T-helper 2 cell treated with Interferon-gamma antibody and Interleukin-4, amounts not matched to agents 100 ng/mL and 5 ng/mL, for 36 hours (primary cell): ENCODE measurements around the gene ADGRV1. TPM values are rescaled to one million over a fixed set of nuclear protein-coding genes. Genes with fewer than 3 reads are reported as not detected.
"Not testable (repeated sequence)": the region's sequence is repeated elsewhere in the genome, so short reads cannot be mapped to it uniquely, and the experiment has no call there.

Experiments
- intact Hi-C: fragments of 100-400 bp; cut with micrococcal nuclease; formaldehyde crosslinking; loops from one replicate; pipeline ENCODE4 v1.15.1; 2023
- total RNA-seq: library from RNA; stranded (reverse); gene quantifications from 2 replicates; pipeline ENCODE4 v1.2.3, GENCODE V29; 2022

Gene ADGRV1
- total RNA-seq, 1 donor from 2014 or later: 0.02 TPM

DNA sequence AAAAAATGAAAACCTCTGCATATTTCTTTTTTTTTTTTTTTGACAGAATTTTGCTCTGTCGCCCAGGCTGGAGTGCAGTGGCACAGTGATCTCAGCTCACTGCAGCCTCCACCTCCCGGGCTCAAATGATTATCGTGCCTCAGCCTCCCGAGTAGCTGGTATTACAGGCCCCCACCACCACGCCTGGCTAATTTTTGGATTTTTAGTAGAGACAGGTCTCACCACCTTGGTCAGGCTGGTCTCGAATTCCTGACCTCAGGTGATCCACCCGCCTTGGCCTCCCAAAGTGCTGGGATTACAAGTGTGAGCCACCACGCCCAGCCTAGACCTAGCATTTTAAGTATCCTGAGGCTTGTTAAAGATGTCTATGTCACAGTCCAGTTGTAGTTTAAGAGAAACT, 493.8 kb downstream of the ADGRV1 start:
- intact Hi-C loops: not testable (repeated sequence)

DNA sequence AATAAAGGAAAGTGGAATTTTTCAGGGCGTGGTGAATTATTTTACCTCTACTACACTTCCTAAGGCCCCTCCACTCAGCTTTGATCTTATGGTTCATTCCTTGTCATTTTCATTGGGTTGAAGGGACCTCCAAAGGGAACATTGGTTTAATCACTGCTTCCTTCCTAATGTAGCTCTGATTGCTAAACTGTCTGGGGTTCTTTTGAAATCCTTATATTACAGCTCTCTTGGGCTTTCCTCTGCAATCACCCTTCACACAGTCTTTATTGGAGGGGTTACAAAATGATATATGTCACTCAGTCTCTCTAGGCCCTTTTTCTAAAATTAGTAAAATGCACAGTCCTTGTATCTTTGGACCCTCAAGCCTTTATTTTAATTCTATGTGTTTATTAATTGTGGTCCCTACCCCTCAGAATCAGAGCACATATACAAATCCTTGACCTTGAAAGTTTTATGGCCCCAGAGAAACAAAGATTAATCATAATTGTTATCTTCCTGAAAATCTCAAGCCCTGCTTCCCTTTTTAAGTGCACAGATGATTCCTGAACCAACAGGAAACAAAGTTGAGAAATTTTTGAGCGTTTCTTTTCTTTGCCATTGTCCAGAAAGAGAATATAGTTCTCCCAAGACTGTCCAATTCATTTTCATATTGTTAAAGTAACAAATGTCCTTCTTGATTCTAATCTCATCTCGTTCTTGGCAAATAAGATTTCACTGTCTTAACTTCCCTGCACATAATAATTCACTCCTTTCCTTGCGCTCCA, 494.6 kb downstream of the ADGRV1 start:
- intact Hi-C loops: no loop called here

DNA sequence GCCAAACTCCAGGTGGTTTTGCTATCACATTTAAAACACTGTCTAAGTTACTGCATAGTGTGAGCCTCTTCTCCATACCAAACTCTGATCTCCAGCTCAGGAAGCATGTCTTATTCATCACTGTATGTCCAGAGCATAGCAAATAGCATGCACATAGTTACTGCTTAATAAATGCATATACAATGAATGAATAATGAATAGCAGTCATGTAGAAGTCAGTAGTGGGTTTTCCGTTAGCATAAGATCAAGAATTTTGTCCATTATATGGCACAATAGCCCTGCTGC, 495.1 kb downstream of the ADGRV1 start:
- intact Hi-C loops: no loop called here

DNA sequence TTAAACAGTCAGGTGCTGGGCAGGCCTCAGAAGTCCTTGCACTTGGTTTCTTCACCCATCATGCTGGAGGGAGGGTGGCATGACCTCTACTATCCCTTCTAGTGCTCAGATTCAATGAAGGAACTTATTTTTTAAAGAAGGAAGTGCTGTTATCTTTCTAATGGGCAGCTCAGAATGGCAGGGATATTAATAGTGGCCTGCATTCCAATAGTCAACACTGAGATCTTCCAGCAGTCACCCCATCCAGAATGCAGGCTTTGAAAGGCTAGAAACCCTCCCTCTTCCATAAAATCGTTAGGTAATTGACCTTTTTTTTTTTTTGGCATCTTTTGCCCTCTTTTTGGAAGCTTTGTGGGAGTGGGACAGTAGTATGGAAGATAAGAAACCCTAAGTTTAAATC, 499.6 kb downstream of the ADGRV1 start:
- intact Hi-C loops: no loop called here

DNA sequence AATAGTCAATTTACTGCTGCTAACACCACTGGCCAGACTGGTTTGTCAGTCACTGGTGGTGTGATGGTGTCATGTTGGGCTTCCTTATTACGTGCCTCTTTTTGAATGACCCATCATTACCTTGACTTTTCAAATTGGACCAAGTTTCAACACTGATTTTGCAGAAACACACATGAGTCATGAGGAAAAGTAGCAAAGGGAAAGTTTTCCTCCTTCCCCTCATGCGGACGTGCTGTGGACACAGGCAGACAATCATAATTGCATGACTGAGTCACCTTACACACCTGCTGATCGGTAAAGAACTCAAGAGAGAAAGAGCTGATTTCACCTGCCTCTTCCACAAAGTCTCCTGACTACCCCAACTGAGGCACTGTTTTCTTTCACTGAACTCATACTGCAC, 500.0 kb downstream of the ADGRV1 start:
- intact Hi-C loops: no loop called here

DNA sequence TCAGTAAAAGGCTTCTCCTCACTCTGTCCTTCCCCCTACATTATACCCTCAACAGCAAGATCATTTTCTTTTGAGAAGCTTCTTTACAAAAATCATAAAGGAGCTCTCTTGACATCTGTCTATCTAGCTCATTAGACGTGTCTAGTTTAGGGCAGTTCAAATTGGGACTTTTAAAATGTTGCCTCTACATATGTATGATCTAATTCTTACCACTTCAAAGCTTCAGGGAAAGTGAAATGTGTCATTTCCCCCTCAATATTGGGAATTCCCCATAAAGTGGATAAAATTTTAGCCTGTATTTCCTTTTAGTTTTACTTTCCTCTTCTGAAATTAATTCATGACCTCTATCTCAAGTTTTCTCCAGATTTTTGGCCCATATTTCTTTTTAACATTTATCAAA, 500.8 kb downstream of the ADGRV1 start:
- intact Hi-C loops: no loop called here

- intact Hi-C loops: no loop called here
Measured at GRCh38 chr5:91061094-91061493, 502.5 kb downstream of the ADGRV1 start.

- intact Hi-C loops: no loop called here
Measured at GRCh38 chr5:91061946-91062562, 503.5 kb downstream of the ADGRV1 start.

GRCh38 chr5:91063098-91063690, 504.6 kb downstream of the ADGRV1 start:
- intact Hi-C loops: not testable (repeated sequence)

DNA sequence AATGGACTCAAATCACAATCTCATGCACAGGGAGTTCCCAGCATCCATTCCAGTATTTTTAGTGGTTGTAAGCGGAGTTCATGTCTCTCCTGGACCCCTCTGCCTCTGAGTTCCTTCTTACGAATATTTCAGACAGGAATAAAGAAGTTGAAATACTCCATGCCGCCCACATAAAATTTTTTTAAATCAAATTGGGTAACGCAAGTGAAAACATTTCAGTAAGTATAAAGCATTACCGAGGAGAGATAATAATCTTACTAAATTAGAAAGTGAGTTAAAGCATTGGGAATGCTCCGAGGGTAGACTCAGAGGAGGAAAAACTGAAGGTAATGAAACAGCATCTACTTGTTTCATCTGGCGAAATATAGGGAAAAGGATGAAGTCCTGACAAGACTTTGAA, 506.9 kb downstream of the ADGRV1 start:
- intact Hi-C loops: no loop called here

- intact Hi-C loops: no loop called here
Measured at GRCh38 chr5:91069364-91069763, 510.8 kb downstream of the ADGRV1 start.

DNA sequence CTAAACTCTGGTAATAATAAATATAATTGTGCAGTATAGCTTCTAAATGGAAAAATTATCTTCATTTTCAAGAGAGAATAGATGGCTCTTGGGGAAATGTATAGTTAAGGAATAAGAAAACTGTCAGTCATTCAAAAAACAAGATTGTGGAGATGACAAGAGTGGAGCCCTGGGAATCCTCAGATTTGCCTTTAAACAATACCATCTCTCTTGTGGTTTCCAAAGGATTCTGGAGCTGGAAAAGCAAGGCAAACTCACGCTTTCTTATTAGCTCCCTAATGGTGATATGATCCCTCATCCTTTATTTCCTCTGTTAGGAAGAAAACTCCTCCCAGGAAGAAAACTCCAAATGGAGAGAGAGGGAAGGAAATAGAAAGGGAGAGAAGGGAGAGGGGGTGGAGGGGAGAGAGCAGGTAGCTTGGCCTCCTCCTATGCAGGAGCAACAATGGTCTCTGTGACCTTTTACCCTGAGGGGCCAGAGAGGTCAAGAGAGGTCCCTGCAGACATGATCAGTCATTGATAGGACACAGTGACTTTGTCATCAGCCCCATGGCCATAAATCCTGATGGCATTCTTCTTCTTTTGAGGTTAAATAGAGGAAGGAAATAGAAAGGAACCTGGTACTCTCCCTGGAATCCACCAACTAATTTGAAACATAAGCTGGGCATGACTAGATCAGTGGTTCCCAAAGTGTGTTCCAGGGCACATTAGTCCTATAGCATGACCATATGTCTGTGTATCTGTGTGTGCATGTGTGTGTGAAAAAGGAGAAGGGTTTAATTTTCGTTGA, 512.4 kb downstream of the ADGRV1 start:
- intact Hi-C loops: no loop called here

DNA sequence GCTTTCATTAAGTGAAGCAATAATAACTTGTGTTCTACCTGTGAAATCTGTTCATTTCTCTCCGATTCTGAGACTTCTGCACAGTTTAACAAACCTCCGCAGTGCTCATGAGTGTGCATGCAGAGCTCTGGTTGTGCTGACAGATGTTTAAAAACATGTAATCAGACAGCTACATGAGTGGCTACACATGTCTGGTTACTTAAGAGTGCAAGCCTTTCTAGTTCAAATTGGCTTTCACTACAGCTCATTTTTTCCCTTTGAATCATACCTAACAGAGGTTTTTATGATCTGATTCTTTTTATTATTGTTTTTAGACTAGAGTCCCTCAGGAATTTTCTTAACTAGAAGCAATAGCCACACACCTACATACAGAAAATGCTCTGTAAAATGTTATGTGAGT, 514.3 kb downstream of the ADGRV1 start:
- intact Hi-C loops: no loop called here

- intact Hi-C loops: no loop called here
Measured at GRCh38 chr5:91074615-91075014, 516.0 kb downstream of the ADGRV1 start.

DNA sequence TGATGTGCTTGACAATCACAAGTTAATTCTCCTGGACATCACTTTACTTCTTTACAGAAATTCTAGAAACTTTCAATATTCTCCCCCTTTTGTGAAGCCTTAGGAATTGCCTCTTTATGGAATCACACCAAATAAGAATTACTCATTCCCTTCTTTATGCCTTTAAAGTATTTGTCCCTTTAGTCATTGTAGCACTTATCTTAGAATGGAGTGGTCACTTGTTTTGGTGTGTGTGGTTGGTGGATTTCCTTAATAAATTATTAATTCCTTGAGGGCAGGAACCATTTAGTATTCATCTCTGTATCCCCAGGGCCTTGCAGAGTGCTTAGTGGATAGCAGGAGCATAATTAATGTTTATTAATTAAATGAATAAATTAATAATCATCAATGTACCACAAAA, 517.5 kb downstream of the ADGRV1 start:
- intact Hi-C loops: no loop called here

DNA sequence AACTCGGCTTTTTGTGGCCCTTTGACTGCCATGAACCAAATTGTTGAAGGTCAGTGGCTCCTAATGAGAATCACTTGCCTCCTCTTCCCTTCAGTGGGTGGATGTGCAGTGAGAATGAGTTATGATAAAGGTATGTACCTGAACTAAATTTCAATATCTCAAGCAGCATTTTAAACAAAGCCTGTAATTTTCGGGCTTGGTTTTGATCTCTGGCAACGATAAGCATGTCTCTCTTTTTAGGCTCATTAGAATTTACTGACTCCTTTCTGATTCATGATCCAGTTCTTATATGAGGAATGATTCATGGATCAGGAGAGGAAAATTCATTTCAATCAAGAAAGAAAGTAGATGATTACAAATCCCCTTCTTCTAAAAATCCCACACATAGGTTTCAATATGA, 519.0 kb downstream of the ADGRV1 start:
- intact Hi-C loops: no loop called here

DNA sequence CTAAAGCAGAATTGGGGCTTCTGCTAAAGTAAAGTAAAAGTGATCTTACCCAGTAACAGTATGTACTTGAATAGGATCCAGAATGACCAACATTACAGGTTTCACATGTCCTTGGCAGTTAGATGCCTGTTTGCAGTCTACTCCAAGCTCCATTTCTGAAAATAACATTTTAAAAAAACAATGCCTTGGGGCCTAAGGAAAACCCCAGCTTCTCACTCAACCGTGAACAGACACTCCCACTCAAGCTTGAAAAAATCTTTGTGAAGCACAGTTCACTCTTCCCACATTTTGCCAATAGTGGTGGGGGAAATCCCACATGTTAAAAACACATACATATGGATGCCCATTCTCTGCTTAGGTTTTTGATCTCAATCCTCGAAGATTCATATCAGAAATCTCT, 520.4 kb downstream of the ADGRV1 start:
- intact Hi-C loops: no loop called here

DNA sequence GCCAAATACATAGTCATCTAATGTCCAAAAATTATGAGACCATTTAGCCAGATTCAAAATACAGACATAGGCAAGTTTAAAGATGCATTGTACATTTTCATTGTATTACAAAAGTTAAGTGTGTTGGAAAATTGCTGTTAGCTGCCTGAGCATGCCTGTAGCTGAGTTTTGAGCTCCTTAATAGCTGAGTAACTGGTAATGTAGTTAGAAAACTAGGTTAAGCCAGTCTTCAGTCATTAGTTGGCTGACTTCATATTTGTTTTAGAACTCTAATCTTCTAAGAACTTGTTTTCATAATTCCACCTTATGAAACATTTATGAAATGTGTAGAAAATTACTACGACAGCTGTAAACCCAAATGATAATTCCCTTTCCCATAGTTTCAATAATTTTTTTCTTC, 531.2 kb downstream of the ADGRV1 start:
- intact Hi-C loops: no loop called here

DNA sequence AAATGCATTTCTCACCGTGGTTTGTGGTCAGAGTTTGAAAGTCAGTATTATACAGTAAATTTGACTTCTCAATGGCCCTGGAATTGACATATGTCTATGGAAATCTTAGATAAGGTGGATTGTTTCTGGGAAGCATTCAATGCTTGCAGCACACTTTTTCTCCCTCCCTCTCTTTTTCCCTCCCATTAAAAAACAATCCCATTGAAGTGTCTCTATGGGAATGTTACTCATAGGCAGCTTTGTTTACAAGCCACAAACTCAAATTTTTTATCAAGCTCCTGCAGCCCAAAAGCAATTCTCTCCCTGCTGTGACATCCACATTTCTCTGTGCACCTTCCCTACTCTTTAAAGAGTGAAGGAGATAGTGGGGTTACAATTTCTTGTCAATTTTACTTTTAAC, 532.4 kb downstream of the ADGRV1 start:
- intact Hi-C loops: no loop called here

DNA sequence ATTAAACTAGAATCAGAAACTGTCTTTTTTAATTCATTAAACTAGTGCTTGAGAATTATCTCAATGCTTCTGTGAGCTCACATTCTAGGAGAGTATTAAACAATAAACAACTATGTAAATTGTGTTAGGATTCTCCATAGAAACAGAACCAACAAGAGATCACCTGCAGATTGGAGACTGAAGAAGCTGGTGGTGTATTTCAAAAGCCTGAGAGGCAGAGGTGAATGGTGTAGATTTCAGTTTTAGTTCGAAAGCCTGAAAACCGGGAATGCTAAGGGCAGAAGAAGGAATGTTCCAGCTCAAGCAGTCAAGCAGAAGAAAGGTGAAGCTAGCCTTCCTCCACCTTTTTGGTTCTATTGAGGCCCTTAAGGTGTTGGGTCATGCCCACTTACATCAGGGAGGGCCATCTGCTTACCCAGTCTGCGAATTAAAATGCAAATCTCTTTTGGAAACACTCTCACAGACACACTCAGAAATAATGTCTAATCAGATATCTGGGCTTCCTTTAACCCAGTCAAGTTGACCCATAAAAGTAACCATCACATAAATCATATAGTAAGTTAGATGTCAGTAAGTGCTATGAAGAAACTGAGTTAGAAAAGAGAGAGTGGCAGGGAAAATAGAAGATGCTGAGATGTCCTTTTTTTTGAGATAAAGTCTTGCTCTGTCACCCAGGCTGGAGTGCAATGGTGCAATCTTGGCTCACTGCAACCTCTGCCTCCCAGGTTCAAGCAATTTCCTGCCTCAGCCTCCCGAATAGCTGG, 533.1 kb downstream of the ADGRV1 start:
- intact Hi-C loops: no loop called here
